Measurements from ENCODE around the gene EYA4.

The EYA4 gene

DNA sequence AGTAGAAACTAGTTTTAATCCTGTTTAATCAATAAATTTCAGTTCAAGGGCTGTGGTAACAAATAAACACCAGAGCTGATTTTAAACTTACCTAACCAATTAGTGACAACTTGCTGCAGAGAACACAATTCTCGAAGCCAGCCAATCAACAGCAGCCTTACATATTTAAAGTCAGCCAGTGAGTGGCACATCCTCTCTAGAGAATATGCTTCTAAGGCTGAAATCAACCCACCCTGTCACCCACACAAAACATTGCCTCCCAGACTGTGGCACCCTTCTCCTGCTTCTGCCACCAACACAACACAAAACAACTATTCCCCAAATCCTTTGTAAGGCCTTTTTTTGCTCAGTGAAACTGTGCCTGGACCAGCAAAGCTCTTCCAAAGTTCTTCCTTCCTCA is 306.0 kb downstream of the EYA4 start:
- TF ChIP-seq, protein P1, sequence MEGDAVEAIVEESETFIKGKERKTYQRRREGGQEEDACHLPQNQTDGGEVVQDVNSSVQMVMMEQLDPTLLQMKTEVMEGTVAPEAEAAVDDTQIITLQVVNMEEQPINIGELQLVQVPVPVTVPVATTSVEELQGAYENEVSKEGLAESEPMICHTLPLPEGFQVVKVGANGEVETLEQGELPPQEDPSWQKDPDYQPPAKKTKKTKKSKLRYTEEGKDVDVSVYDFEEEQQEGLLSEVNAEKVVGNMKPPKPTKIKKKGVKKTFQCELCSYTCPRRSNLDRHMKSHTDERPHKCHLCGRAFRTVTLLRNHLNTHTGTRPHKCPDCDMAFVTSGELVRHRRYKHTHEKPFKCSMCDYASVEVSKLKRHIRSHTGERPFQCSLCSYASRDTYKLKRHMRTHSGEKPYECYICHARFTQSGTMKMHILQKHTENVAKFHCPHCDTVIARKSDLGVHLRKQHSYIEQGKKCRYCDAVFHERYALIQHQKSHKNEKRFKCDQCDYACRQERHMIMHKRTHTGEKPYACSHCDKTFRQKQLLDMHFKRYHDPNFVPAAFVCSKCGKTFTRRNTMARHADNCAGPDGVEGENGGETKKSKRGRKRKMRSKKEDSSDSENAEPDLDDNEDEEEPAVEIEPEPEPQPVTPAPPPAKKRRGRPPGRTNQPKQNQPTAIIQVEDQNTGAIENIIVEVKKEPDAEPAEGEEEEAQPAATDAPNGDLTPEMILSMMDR (IDR thresholded peaks at IDR 0.05; ENCODE audit: low read length) = no peak
- TF ChIP-seq EZH2 (IDR thresholded peaks at IDR 0.05; ENCODE audit: borderline replicate concordance, low read length) = no peak
- H4K20me1 ChIP-seq (ENCODE audit: insufficient read depth, low read length) = no peaks in the 10 kb centered on the region
- no peak overlapping the region for H3K4me3 ChIP-seq (ENCODE audit: low read depth, low read length, poor library complexity, severe bottlenecking)
- no peak overlapping the region for H3K27ac ChIP-seq (ENCODE audit: low read depth, low read length, poor library complexity, severe bottlenecking)
- H3K9me2 ChIP-seq (ENCODE audit: low read depth, low read length) = no peaks in the 10 kb centered on the region
- H3K4me1 ChIP-seq (ENCODE audit: insufficient read depth, low read length, severe bottlenecking) = no peaks in the 10 kb centered on the region
- no peaks in the 10 kb centered on the region for H3F3A ChIP-seq (ENCODE audit: insufficient read depth, low read length)
- no peaks in the 10 kb centered on the region for H3K9me3 ChIP-seq (ENCODE audit: low read length)
- H2AFZ ChIP-seq (ENCODE audit: low read length) = no peak overlapping the region
- no peak overlapping the region for H3K4me2 ChIP-seq (ENCODE audit: low read length)
- no peak overlapping the region for H3K9ac ChIP-seq (ENCODE audit: low read length)
- no peaks in the 10 kb centered on the region for H3K79me2 ChIP-seq (ENCODE audit: insufficient read depth, low read length)
- H3K36me3 ChIP-seq (ENCODE audit: insufficient read depth, low read length) = no peaks in the 10 kb centered on the region
- H3K27me3 ChIP-seq (ENCODE audit: insufficient read depth, low read length) = no peaks in the 10 kb centered on the region

GRCh38 chr6:133548423-133549159 is 307.4 kb downstream of the EYA4 start:
- Histone ChIP-seq H3K36me3 (ENCODE audit: insufficient read depth, low read length) (no peaks in the 10 kb centered on the region), H3K4me3 (ENCODE audit: low read depth, low read length, poor library complexity, severe bottlenecking) (no peak overlapping the region), H3F3A (ENCODE audit: insufficient read depth, low read length) (no peaks in the 10 kb centered on the region), H4K20me1 (ENCODE audit: insufficient read depth, low read length) (no peaks in the 10 kb centered on the region), H3K27me3 (ENCODE audit: insufficient read depth, low read length) (no peaks in the 10 kb centered on the region), H3K4me1 (ENCODE audit: insufficient read depth, low read length, severe bottlenecking) (no peaks in the 10 kb centered on the region), H3K9ac (ENCODE audit: low read length) (no peak overlapping the region), H3K9me2 (ENCODE audit: low read depth, low read length) (no peaks in the 10 kb centered on the region), H3K4me2 (ENCODE audit: low read length) (no peak overlapping the region), H3K27ac (ENCODE audit: low read depth, low read length, poor library complexity, severe bottlenecking) (no peak overlapping the region), H3K79me2 (ENCODE audit: insufficient read depth, low read length) (no peaks in the 10 kb centered on the region), H3K9me3 (ENCODE audit: low read length) (no peaks in the 10 kb centered on the region), H2AFZ (ENCODE audit: low read length) (no peak overlapping the region)
- TF ChIP-seq, protein P1 (IDR thresholded peaks at IDR 0.05; ENCODE audit: low read length) = no peak
- no peak for TF ChIP-seq EZH2 (IDR thresholded peaks at IDR 0.05; ENCODE audit: borderline replicate concordance, low read length)

GRCh38 chr6:133549371-133549801 is 308.2 kb downstream of the EYA4 start:
- no peak overlapping the region for H3K27ac ChIP-seq (ENCODE audit: low read depth, low read length, poor library complexity, severe bottlenecking)
- H3K9ac ChIP-seq (ENCODE audit: low read length) = no peak overlapping the region
- H3K9me3 ChIP-seq (ENCODE audit: low read length) = no peaks in the 10 kb centered on the region
- no peaks in the 10 kb centered on the region for H4K20me1 ChIP-seq (ENCODE audit: insufficient read depth, low read length)
- no peaks in the 10 kb centered on the region for H3K27me3 ChIP-seq (ENCODE audit: insufficient read depth, low read length)
- TF ChIP-seq, protein P1 (IDR thresholded peaks at IDR 0.05; ENCODE audit: low read length) = no peak
- TF ChIP-seq EZH2 (IDR thresholded peaks at IDR 0.05; ENCODE audit: borderline replicate concordance, low read length) = no peak
- H3K79me2 ChIP-seq (ENCODE audit: insufficient read depth, low read length) = no peaks in the 10 kb centered on the region
- H2AFZ ChIP-seq (ENCODE audit: low read length) = no peak overlapping the region
- H3K4me2 ChIP-seq (ENCODE audit: low read length) = no peak overlapping the region
- H3F3A ChIP-seq (ENCODE audit: insufficient read depth, low read length) = no peaks in the 10 kb centered on the region
- no peaks in the 10 kb centered on the region for H3K36me3 ChIP-seq (ENCODE audit: insufficient read depth, low read length)
- H3K9me2 ChIP-seq (ENCODE audit: low read depth, low read length) = no peaks in the 10 kb centered on the region
- no peak overlapping the region for H3K4me3 ChIP-seq (ENCODE audit: low read depth, low read length, poor library complexity, severe bottlenecking)
- H3K4me1 ChIP-seq (ENCODE audit: insufficient read depth, low read length, severe bottlenecking) = no peaks in the 10 kb centered on the region
